Common myeloid progenitor, CD34-positive (primary cell): ENCODE data around the gene NDUFA12.
A peak's percentile ranks its signal among the peaks of the same experiment; 100 is the strongest.

ENCODE experiments used
- CTCF ChIA-PET: fragments of 350-600 bp; sonication (Branson Sonifier 250); formaldehyde crosslinking; loops from one replicate; lab custom pipeline; 2021; ENCODE audit warnings: antibody characterized with exemption; lab: Charles Lee
- POLR2A ChIA-PET: fragments of 350-600 bp; sonication (Branson Sonifier 250); formaldehyde crosslinking; loops from one replicate; lab custom pipeline; 2021; ENCODE audit warnings: antibody characterized with exemption; lab: Charles Lee
- DNase-seq, 3 donors: peaks; one replicate each; pipeline versions ENCODE4 v3.0.0 to v3.0.0-alpha.2; 2013
- H3K27ac ChIP-seq, 2 experiments: 1 replicate in 1 of 2; 2 replicates in 1 of 2; pipeline ENCODE4 v1.7.0; 2013; ENCODE audit warnings: inconsistent platforms in 2 of 2, low read length in 2 of 2, mild to moderate bottlenecking in 2 of 2, low read depth in 1 of 2, moderate library complexity in 1 of 2; ENCODE audit not compliant: severe bottlenecking in 2 of 2, insufficient read depth in 1 of 2, poor library complexity in 1 of 2
- H3K27me3 ChIP-seq, 5 experiments: replicated peaks in 2 of 5; 1 replicate in 3 of 5; 2 replicates in 2 of 5; pipeline versions ENCODE4 v1.6.1 to v1.7.0; 2013; ENCODE audit warnings: low read length in 4 of 5, mild to moderate bottlenecking in 2 of 5, moderate library complexity in 2 of 5, inconsistent platforms in 1 of 5; ENCODE audit not compliant: insufficient read depth in 5 of 5, control insufficient read depth in 4 of 5
- H3K36me3 ChIP-seq, 4 experiments: 1 replicate in 2 of 4; 2 replicates in 2 of 4; pipeline versions ENCODE4 v1.6.1 to v1.7.0; 2013; ENCODE audit warnings: low read length in 3 of 4, control low read depth in 1 of 4, mild to moderate bottlenecking in 1 of 4; ENCODE audit not compliant: control insufficient read depth in 4 of 4, insufficient read depth in 4 of 4
- H3K4me1 ChIP-seq, 4 experiments: 1 replicate in 3 of 4; 2 replicates in 1 of 4; pipeline versions ENCODE4 v1.6.1 to v1.7.1; 2013; ENCODE audit warnings: low read length in 3 of 4, mild to moderate bottlenecking in 3 of 4, control low read depth in 1 of 4, inconsistent platforms in 1 of 4, moderate library complexity in 1 of 4; ENCODE audit not compliant: control insufficient read depth in 4 of 4, insufficient read depth in 4 of 4; ENCODE audit errors: control extremely low read depth in 1 of 4
- H3K4me3 ChIP-seq, 7 experiments: 1 replicate in 4 of 7; 2 replicates in 3 of 7; pipeline versions ENCODE4 v1.5.1 to v1.7.0; 2013; ENCODE audit warnings: mild to moderate bottlenecking in 7 of 7, low read length in 6 of 7, moderate library complexity in 6 of 7, inconsistent platforms in 2 of 7, low read depth in 2 of 7, control low read depth in 1 of 7; ENCODE audit not compliant: insufficient read depth in 4 of 7, control insufficient read depth in 1 of 7; ENCODE audit errors: extremely low read depth in 1 of 7
- H3K9me3 ChIP-seq, 5 experiments: 1 replicate in 4 of 5; 2 replicates in 1 of 5; pipeline versions ENCODE4 v1.6.1 to v1.7.1; 2013; ENCODE audit warnings: low read length in 4 of 5, mild to moderate bottlenecking in 2 of 5, inconsistent platforms in 1 of 5, low read depth in 1 of 5, moderate library complexity in 1 of 5; ENCODE audit not compliant: control insufficient read depth in 4 of 5, insufficient read depth in 2 of 5; ENCODE audit errors: control extremely low read depth in 1 of 5
- WGBS: methylation state at CpG from one replicate; pipeline ENCODE4 v1.1.5; 2013; ENCODE audit not compliant: insufficient coverage; 5-methylcytosine and 5-hydroxymethylcytosine counted together

The NDUFA12 gene

DNA sequence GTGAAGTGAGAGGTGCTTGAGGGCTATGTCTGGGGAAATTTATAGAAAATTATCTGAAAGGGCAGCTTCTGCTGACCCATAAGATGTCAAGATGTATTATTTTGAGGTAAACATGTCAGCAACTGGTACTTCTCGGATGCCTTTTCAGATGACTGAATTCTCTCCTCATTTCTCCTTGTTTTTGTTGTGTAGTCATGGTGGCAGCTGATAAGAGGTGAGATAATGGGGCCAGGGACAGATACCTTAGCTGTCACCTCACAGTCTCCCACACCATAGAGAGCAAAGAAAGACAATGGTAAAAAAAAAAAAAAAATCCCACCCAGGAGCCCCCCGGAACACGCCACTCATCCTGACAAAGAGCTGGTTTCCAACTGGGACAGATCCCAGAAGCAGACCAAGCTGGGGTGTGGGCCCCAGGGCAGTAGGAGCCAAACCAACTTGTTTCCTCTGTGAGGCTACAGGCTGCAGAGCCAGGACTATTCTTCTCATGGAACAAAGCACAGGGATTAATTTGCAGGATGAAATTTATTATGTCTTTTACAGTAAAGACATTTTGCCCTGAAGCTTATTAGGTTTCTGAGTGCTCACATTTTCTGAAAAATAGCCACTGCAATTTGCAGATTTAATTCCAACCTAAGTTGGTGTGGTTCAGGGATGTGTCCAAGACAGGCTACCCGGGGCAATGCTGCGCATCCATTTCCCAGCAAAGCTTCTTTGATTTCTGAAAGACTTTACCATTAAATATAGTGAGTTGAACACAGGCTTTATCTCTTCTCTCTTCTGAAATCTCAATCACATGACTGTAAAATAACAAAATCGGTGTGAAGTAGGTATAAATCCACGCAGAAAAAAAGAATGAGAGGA is 52.2 kb downstream of the NDUFA12 start:
- no peak for DNase-seq
- H3K27me3 ChIP-seq, result no peaks in the 10 kb centered on the region
- no peak overlapping the region for H3K27ac ChIP-seq
- peaks cover 0 to 2% (median 0%) of the 10 kb centered on the region in 4 experiments for H3K4me1 ChIP-seq
- no peaks in the 10 kb centered on the region for H3K36me3 ChIP-seq
- POLR2A ChIA-PET, result no interaction called here
- no peak overlapping the region for H3K4me3 ChIP-seq
- CTCF ChIA-PET, result interaction anchor here (0.6 to 1.2 kb wide), 3 partner anchors 9 to 177 kb away, joined by 3 to 4 read pairs (median 3); no protein-coding TSS in a partner anchor
- 93% methylated on average over 3 of the region's 7 CpGs for WGBS
- H3K9me3 ChIP-seq, result peaks cover 0 to 3% (median 0%) of the 10 kb centered on the region in 5 experiments

DNA sequence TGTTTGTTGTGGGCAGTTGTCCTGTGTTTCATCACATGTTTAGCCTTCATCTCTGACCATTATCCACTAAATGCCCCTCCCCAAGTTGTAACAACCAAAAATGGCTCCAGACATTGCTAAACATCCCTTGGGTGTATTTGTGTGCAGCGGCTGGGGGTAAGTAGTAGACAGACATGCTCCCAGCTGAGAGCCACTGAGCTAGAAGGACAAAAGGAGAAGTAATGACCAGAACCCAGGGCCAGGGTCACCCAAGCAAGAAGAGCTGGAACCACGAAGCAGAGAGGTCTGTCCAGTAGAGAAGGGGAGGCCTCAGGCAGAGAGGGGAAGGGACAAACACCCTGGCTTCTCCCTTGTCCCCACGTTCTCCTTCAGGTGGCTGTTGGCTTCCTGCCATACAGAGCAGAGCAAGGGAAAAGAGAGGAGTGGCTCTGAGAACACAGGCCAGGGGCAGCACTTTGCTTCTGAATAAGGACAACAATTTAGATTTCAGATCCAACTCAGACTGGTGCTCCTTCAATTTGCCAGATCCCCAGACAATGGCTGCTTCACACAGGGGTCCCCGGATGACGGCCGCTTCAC is 55.2 kb downstream of the NDUFA12 start:
- Histone ChIP-seq H3K9me3 (peaks cover 0 to 11% (median 4%) of the 10 kb centered on the region in 5 experiments), H3K27me3 (no peaks in the 10 kb centered on the region), H3K4me3 (no peak overlapping the region), H3K4me1 (peaks cover 5 to 6% (median 5%) of the 10 kb centered on the region in 4 experiments), H3K36me3 (no peaks in the 10 kb centered on the region), H3K27ac (no peak overlapping the region)
- WGBS, result 100% methylated on average over 5 of the region's 6 CpGs
- DNase-seq, result no peak
- ChIA-PET CTCF (no interaction called here), POLR2A (no interaction called here)

DNA sequence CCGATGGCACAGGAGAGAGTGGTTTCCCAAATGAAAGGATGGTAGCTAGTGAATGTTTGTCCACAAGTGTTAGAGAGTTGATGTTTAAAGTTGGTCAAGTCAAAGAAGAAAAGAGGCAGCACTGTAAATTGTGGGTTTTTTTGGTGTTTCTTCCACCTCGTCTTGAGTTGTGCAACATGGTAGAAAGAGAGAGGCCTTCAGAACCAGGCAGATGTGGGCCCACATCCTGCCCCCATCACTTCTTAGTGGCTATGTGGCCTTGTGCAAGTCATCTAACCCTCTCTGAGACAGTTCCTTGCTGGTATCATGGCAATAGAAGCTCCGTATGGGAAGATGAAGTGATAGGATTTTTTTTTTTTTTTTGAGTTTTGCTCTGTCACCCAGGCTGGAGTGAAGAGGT is 60.8 kb downstream of the NDUFA12 start:
- 90% methylated on average over 2 of the region's 3 CpGs for WGBS
- no peaks in the 10 kb centered on the region for H3K36me3 ChIP-seq

GRCh38 chr12:94941440-94941862 is 62.0 kb downstream of the NDUFA12 start:
- H3K4me1 ChIP-seq, result peaks cover 6 to 29% (median 12%) of the 10 kb centered on the region in 4 experiments
- peak in 2 of 3 donors; percentile 24 to 37 for DNase-seq
- peaks cover 0 to 11% (median 4%) of the 10 kb centered on the region in 5 experiments for H3K9me3 ChIP-seq
- ChIA-PET CTCF (no interaction called here), POLR2A (no interaction called here)
- H3K4me3 ChIP-seq, result no peak overlapping the region
- no peaks in the 10 kb centered on the region for H3K36me3 ChIP-seq
- WGBS, result 78% methylated on average over 6 of the region's 7 CpGs
- H3K27ac ChIP-seq, result no peak overlapping the region
- H3K27me3 ChIP-seq, result no peaks in the 10 kb centered on the region

More for the DNA sequence above, 60.8 kb downstream of the NDUFA12 start:
- CTCF ChIA-PET, result interaction anchor here (0.6 to 1.4 kb wide), 2 partner anchors 9 to 114 kb away, joined by 3 read pairs; no protein-coding TSS in a partner anchor
- DNase-seq, result peak in 2 of 3 donors; percentile 62 to 68
- H3K4me1 ChIP-seq, result peaks cover 6 to 29% (median 12%) of the 10 kb centered on the region in 4 experiments
- no peaks in the 10 kb centered on the region for H3K27me3 ChIP-seq
- peaks cover 0 to 11% (median 4%) of the 10 kb centered on the region in 5 experiments for H3K9me3 ChIP-seq
- no peak overlapping the region for H3K27ac ChIP-seq
- POLR2A ChIA-PET, result no interaction called here
- H3K4me3 ChIP-seq, result no peak overlapping the region

- peaks cover 6 to 29% (median 12%) of the 10 kb centered on the region in 4 experiments for H3K4me1 ChIP-seq
- no peaks in the 10 kb centered on the region for H3K36me3 ChIP-seq
- CTCF ChIA-PET, result no interaction called here
- WGBS, result 97% methylated on average over 4 of the region's 9 CpGs
- H3K27ac ChIP-seq, result no peak overlapping the region
- peaks cover 0 to 8% (median 4%) of the 10 kb centered on the region in 5 experiments for H3K9me3 ChIP-seq
- no peak overlapping the region for H3K4me3 ChIP-seq
- no peak for DNase-seq
- H3K27me3 ChIP-seq, result no peaks in the 10 kb centered on the region
- POLR2A ChIA-PET, result no interaction called here
Measured at GRCh38 chr12:94940771-94941170, 62.7 kb downstream of the NDUFA12 start.

GRCh38 chr12:94938583-94938982 is 64.9 kb downstream of the NDUFA12 start:
- H3K4me1 ChIP-seq, result peaks cover 3 to 26% (median 8%) of the 10 kb centered on the region in 4 experiments
- POLR2A ChIA-PET, result no interaction called here
- H3K27me3 ChIP-seq, result no peaks in the 10 kb centered on the region
- no peaks in the 10 kb centered on the region for H3K9me3 ChIP-seq
- no peak for DNase-seq
- WGBS, result 84% methylated on average over 4 of the region's 4 CpGs
- no peak overlapping the region for H3K4me3 ChIP-seq
- H3K27ac ChIP-seq, result no peak overlapping the region
- H3K36me3 ChIP-seq, result no peaks in the 10 kb centered on the region
- CTCF ChIA-PET, result interaction anchor here (1.2 kb wide), 1 partner anchor 27 kb away, joined by 8 read pairs; no protein-coding TSS in a partner anchor

GRCh38 chr12:94930772-94931171 is 72.7 kb downstream of the NDUFA12 start:
- Histone ChIP-seq H3K27ac (no peak overlapping the region), H3K4me1 (no peaks in the 10 kb centered on the region), H3K9me3 (no peaks in the 10 kb centered on the region), H3K27me3 (no peaks in the 10 kb centered on the region), H3K36me3 (no peaks in the 10 kb centered on the region), H3K4me3 (no peak overlapping the region)
- WGBS, result no CpG with 5 or more reads among the region's 2 CpGs
- CTCF ChIA-PET, result no interaction called here
- POLR2A ChIA-PET, result no interaction called here
- no peak for DNase-seq
